Ishikawa (cell line): ENCODE measurements around the gene MMP26.

Experiments used
- CEBPB ChIP-seq: IDR thresholded peaks from 2 replicates; pipeline ENCODE4 v1.6.1; 2012
- CREB1 ChIP-seq: IDR thresholded peaks from 2 replicates; pipeline ENCODE4 v1.6.1; 2012; ENCODE audit warnings: low read depth
- EGR1 ChIP-seq: IDR thresholded peaks from 2 replicates; pipeline ENCODE4 v1.6.1; 2012
- EP300 ChIP-seq: IDR thresholded peaks from 2 replicates; pipeline ENCODE4 v1.6.1; 2012; ENCODE audit warnings: borderline replicate concordance
- FOXM1 ChIP-seq: IDR thresholded peaks from 2 replicates; pipeline ENCODE4 v1.6.1; 2012; ENCODE audit warnings: low read depth, borderline replicate concordance
- NFIC ChIP-seq: IDR thresholded peaks from 2 replicates; pipeline ENCODE4 v1.6.1; 2012
- RAD21 ChIP-seq: IDR thresholded peaks from 2 replicates; pipeline ENCODE4 v1.6.1; 2012; ENCODE audit warnings: low read depth
- REST ChIP-seq: IDR thresholded peaks from 2 replicates; pipeline ENCODE4 v1.6.1; 2012; ENCODE audit warnings: low read depth, mild to moderate bottlenecking
- TAF1 ChIP-seq: IDR thresholded peaks from 2 replicates; pipeline ENCODE4 v1.6.1; 2012; ENCODE audit warnings: low read depth, mild to moderate bottlenecking
- TCF12 ChIP-seq: IDR thresholded peaks from 2 replicates; pipeline ENCODE4 v1.6.1; 2012; ENCODE audit warnings: low read depth
- TEAD4 ChIP-seq: IDR thresholded peaks from 2 replicates; pipeline ENCODE4 v1.6.1; 2012
- YY1 ChIP-seq: IDR thresholded peaks from 2 replicates; pipeline ENCODE4 v1.6.1; 2012; ENCODE audit warnings: low read depth
- ZBTB7A ChIP-seq: IDR thresholded peaks from 2 replicates; pipeline ENCODE4 v1.6.1; 2012; ENCODE audit warnings: low read depth
- TF ChIP-seq, protein P1 (sequence below): IDR thresholded peaks from 2 replicates; pipeline ENCODE4 v1.6.1; 2012
- TF ChIP-seq, protein P2 (sequence below): IDR thresholded peaks from 2 replicates; pipeline ENCODE4 v1.6.1; 2012

MMP26 gene

GRCh38 chr11:4665424-4665823, 39.2 kb upstream of the MMP26 start:
- no peak for TF ChIP-seq CREB1
- TF ChIP-seq TCF12: no peak
- TF ChIP-seq FOXM1: no peak
- TF ChIP-seq ZBTB7A: no peak
- no peak for TF ChIP-seq REST
- TF ChIP-seq YY1: no peak
- no peak for TF ChIP-seq CEBPB
- TF ChIP-seq, protein P1, sequence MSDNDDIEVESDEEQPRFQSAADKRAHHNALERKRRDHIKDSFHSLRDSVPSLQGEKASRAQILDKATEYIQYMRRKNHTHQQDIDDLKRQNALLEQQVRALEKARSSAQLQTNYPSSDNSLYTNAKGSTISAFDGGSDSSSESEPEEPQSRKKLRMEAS: no peak
- TF ChIP-seq RAD21: no peak
- TF ChIP-seq, protein P2, sequence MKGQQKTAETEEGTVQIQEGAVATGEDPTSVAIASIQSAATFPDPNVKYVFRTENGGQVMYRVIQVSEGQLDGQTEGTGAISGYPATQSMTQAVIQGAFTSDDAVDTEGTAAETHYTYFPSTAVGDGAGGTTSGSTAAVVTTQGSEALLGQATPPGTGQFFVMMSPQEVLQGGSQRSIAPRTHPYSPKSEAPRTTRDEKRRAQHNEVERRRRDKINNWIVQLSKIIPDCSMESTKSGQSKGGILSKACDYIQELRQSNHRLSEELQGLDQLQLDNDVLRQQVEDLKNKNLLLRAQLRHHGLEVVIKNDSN: no peak
- TF ChIP-seq TAF1: no peak
- TF ChIP-seq TEAD4: no peak
- TF ChIP-seq EP300: no peak
- no peak for TF ChIP-seq EGR1
- TF ChIP-seq NFIC: no peak

DNA sequence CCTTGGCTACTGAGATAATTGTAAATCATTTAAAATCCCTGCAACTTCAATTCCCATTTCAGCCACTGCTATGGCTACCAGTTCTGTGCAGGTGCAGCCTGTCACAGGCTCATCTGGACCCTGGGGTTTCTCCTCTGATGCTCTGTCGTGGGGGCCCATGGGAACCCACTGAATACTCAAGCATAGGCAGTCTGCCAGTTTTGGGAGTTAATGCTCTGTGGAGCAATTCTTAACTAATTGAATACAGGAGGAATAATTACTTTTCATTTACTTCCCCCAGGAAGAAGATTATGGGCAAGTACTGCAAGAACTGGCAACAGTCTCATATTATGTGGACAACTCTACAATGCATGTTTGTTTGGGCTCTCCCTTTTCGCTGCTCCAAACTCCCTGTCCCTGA, 32.8 kb upstream of the MMP26 start:
- TF ChIP-seq REST (no peak), TCF12 (no peak), TEAD4 (no peak), NFIC (no peak), EP300 (no peak), TAF1 (no peak), CREB1 (no peak), EGR1 (no peak), FOXM1 (no peak), YY1 (no peak), RAD21 (no peak), ZBTB7A (no peak), CEBPB (no peak)
- TF ChIP-seq, protein P2: no peak
- TF ChIP-seq, protein P1: no peak

DNA sequence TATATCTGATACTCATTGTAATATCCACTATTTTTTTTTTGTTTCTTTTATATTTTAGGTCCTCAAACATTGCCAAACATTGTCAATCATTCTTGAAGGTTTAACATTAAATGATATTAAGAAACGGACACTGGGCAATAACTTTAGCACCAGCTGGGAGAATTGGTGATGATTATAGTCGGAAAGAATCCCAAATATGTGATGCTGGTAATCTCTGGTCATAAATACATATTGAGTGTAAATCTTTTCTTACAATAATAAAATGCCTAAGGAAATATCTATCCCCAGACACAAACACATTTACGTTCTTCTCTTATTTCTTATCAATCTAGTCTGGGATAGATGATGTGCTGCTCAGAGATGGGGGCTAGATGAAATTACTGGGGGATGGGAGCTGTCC, 32.1 kb upstream of the MMP26 start:
- TF ChIP-seq RAD21: no peak
- no peak for TF ChIP-seq TEAD4
- TF ChIP-seq, protein P1: no peak
- TF ChIP-seq CREB1: no peak
- TF ChIP-seq FOXM1: no peak

DNA sequence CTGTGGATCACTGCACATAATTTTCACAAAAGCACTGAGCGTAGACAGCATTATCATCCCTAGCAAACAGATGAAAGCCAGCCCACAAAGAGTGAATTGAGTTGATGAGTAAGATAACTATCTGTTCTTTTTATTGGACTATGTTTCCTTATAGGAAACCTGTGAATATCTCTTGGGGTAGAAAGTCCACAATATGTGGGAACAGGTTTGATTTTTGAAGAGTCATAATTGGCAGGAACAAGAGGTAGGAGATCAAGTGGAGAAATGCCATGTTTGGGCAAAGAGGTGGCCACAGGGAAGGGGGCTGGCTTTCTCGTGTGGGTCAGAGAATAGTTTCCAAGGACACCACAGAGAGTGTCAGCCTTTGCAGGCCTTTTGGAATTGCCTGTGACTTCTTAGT, 30.8 kb upstream of the MMP26 start:
- TF ChIP-seq CREB1 (no peak), RAD21 (no peak), ZBTB7A (no peak), TAF1 (no peak), YY1 (no peak), REST (no peak), CEBPB (no peak), TCF12 (no peak), NFIC (no peak), EP300 (no peak), EGR1 (no peak)
- TF ChIP-seq, protein P1: no peak
